Panc1 (cell line): ENCODE measurements around the gene RTCB.

Source experiments
- CTCF ChIP-seq: fragments of 450-650 bp; IDR thresholded peaks from 2 replicates; pipeline ENCODE4 v1.5.1; 2017; ENCODE audit warnings: mild to moderate bottlenecking
- POLR2AphosphoS5 ChIP-seq: IDR thresholded peaks from 2 replicates; pipeline ENCODE4 v1.6.1; 2012; ENCODE audit warnings: mild to moderate bottlenecking, low read depth, low read length, moderate library complexity
- REST ChIP-seq, 2 experiments: IDR thresholded peaks; 2 replicates each; pipeline ENCODE4 v1.6.1; 2011 to 2012; ENCODE audit warnings: low read depth in 2 of 2, control low read depth in 1 of 2, low read length in 1 of 2, mild to moderate bottlenecking in 1 of 2, moderate library complexity in 1 of 2; ENCODE audit not compliant: insufficient read depth in 1 of 2

- TF ChIP-seq CTCF (no peak), REST (IDR thresholded peaks at IDR 0.05; ENCODE audit: insufficient read depth in 1 of 2, low read depth in 2 of 2, low read length in 1 of 2) (no peak), POLR2AphosphoS5 (no peak)
Observed at GRCh38 chr22:32353292-32353691, 58.8 kb downstream of the RTCB start.
